Mammary epithelial cell (primary cell): Measurements from ENCODE around the gene VAV2.

Experiments used
- EZH2 ChIP-seq: IDR thresholded peaks from 2 replicates; pipeline ENCODE4 v1.6.1; 2012; ENCODE audit warnings: low read length, inconsistent platforms, borderline replicate concordance
- TF ChIP-seq, protein P1 (sequence below), 2 donors: IDR thresholded peaks in 1 of 2; conservative IDR thresholded peaks in 1 of 2; 2 replicates each; pipeline ENCODE4 v1.5.1; 2011 to 2012; ENCODE audit warnings: inconsistent platforms in 2 of 2, low read length in 2 of 2, mild to moderate bottlenecking in 2 of 2, control low read depth in 1 of 2, low read depth in 1 of 2; ENCODE audit not compliant: insufficient read depth in 1 of 2; ENCODE audit errors: extremely low read depth in 1 of 2

DNA sequence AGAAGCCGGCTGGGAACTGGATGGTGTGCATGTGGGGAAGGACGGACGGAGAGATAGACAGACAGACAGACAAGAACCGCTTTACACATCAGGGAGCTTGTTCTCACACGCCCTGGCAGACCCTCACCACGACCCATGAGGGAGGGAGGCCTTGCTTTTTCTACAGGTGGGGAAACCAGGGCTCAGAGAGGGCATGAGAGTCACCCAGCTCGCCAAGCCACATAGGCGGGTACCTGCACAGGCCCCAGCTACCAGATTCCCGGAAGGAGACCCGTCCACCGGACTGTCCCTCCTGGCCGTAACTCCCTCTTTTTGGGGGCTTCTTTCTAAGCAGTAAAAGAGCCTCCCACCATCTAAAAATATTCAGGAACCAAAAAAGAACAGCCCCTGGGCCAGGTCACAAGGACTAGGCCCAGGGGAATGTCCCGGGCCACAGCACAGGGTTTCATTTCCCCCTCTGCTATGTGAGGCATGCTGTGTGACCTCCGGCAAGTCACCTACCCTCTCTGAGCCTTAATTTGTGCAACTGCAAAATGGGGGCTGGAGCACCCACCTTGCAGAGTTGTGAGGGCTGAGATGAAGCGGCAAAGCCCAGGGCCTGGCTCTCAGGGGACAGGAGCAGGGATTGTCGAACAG is 169.6 kb downstream of the VAV2 start:
- TF ChIP-seq, protein P1, sequence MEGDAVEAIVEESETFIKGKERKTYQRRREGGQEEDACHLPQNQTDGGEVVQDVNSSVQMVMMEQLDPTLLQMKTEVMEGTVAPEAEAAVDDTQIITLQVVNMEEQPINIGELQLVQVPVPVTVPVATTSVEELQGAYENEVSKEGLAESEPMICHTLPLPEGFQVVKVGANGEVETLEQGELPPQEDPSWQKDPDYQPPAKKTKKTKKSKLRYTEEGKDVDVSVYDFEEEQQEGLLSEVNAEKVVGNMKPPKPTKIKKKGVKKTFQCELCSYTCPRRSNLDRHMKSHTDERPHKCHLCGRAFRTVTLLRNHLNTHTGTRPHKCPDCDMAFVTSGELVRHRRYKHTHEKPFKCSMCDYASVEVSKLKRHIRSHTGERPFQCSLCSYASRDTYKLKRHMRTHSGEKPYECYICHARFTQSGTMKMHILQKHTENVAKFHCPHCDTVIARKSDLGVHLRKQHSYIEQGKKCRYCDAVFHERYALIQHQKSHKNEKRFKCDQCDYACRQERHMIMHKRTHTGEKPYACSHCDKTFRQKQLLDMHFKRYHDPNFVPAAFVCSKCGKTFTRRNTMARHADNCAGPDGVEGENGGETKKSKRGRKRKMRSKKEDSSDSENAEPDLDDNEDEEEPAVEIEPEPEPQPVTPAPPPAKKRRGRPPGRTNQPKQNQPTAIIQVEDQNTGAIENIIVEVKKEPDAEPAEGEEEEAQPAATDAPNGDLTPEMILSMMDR (conservative IDR thresholded peaks at IDR 0.05 in 1 of 2, IDR thresholded peaks at IDR 0.05 in 1 of 2; ENCODE audit: extremely low read depth in 1 of 2, insufficient read depth in 1 of 2, low read depth in 1 of 2, low read length in 2 of 2) = no peak
- TF ChIP-seq EZH2 = no peak
